Ectodermal cell (in vitro differentiated cells): ENCODE data around the gene SMAD3.

Experiments used
- H3K27ac ChIP-seq: 2 replicates; pipeline ENCODE4 v1.7.0; 2013; ENCODE audit warnings: mild to moderate bottlenecking, low read depth, low read length; ENCODE audit not compliant: insufficient read depth, poor library complexity, severe bottlenecking
- H3K27me3 ChIP-seq: 2 replicates; pipeline ENCODE4 v1.7.0; 2013; ENCODE audit warnings: mild to moderate bottlenecking, low read length; ENCODE audit not compliant: insufficient read depth, control insufficient read depth, poor library complexity, severe bottlenecking
- H3K36me3 ChIP-seq: one replicate; pipeline ENCODE4 v1.7.0; 2013; ENCODE audit warnings: low read length; ENCODE audit not compliant: control insufficient read depth, insufficient read depth
- H3K4me1 ChIP-seq: one replicate; pipeline ENCODE4 v1.7.0; 2013; ENCODE audit warnings: low read length; ENCODE audit not compliant: control insufficient read depth, insufficient read depth
- H3K4me3 ChIP-seq: 2 replicates; pipeline ENCODE4 v1.7.0; 2013; ENCODE audit warnings: low read depth, low read length, control low read depth; ENCODE audit not compliant: insufficient read depth
- H3K9me3 ChIP-seq: 2 replicates; pipeline ENCODE4 v1.7.0; 2013; ENCODE audit warnings: mild to moderate bottlenecking, low read length, moderate library complexity; ENCODE audit not compliant: control insufficient read depth
- WGBS, 2 experiments: methylation state at CpG; one replicate each; pipeline ENCODE4 v1.1.7; 2013; ENCODE audit warnings: missing lambda C conversion rate in 2 of 2; 5-methylcytosine and 5-hydroxymethylcytosine counted together

The SMAD3 gene

GRCh38 chr15:67048281-67049279 lies 16.8 kb upstream of the SMAD3 start:
- H3K27me3 ChIP-seq, result no peaks in the 10 kb centered on the region
- no peak overlapping the region for H3K4me3 ChIP-seq
- H3K36me3 ChIP-seq, result no peaks in the 10 kb centered on the region
- no peaks in the 10 kb centered on the region for H3K9me3 ChIP-seq
- H3K4me1 ChIP-seq, result peaks cover 6% of the 10 kb centered on the region
- WGBS, 2 experiments, result 94 to 95% methylated on average over 9 of the region's 9 CpGs
- H3K27ac ChIP-seq, result no peak overlapping the region

GRCh38 chr15:67049351-67050044 lies 15.9 kb upstream of the SMAD3 start:
- H3K36me3 ChIP-seq, result no peaks in the 10 kb centered on the region
- WGBS, 2 experiments, result 80 to 81% methylated on average over 6 of the region's 6 CpGs
- H3K4me3 ChIP-seq, result no peak overlapping the region
- peaks cover under 1% of the 10 kb centered on the region for H3K4me1 ChIP-seq
- H3K27me3 ChIP-seq, result no peaks in the 10 kb centered on the region
- H3K27ac ChIP-seq, result no peak overlapping the region
- no peaks in the 10 kb centered on the region for H3K9me3 ChIP-seq

- Histone ChIP-seq H3K27me3 (no peaks in the 10 kb centered on the region), H3K27ac (no peak overlapping the region), H3K36me3 (no peaks in the 10 kb centered on the region), H3K4me3 (no peak overlapping the region), H3K9me3 (no peaks in the 10 kb centered on the region), H3K4me1 (no peaks in the 10 kb centered on the region)
- WGBS, 2 experiments, result 92 to 93% methylated on average over 3 of the region's 3 CpGs
These were observed 15.3 kb upstream of the SMAD3 start for GRCh38 chr15:67050062-67050461.

- Histone ChIP-seq H3K9me3 (no peaks in the 10 kb centered on the region), H3K4me3 (no peak overlapping the region), H3K27ac (no peak overlapping the region), H3K36me3 (no peaks in the 10 kb centered on the region), H3K4me1 (no peaks in the 10 kb centered on the region), H3K27me3 (no peaks in the 10 kb centered on the region)
- 75 to 85% methylated on average over 3 of the region's 5 CpGs for WGBS, 2 experiments
These were observed 14.8 kb upstream of the SMAD3 start for GRCh38 chr15:67050522-67051087.

- no peaks in the 10 kb centered on the region for H3K36me3 ChIP-seq
- H3K27ac ChIP-seq, result no peak overlapping the region
- 94 to 95% methylated on average over 5 to 6 of the region's 6 CpGs for WGBS, 2 experiments
These were observed 14.0 kb upstream of the SMAD3 start for GRCh38 chr15:67051088-67052045.

GRCh38 chr15:67054676-67055075 lies 10.7 kb upstream of the SMAD3 start:
- no peak overlapping the region for H3K27ac ChIP-seq
- H3K36me3 ChIP-seq, result no peaks in the 10 kb centered on the region
- H3K27me3 ChIP-seq, result no peaks in the 10 kb centered on the region
- no peaks in the 10 kb centered on the region for H3K4me1 ChIP-seq
- no peak overlapping the region for H3K4me3 ChIP-seq
- WGBS, 2 experiments, result 91% methylated on average over 5 of the region's 5 CpGs
- H3K9me3 ChIP-seq, result no peaks in the 10 kb centered on the region

More at GRCh38 chr15:67051088-67052045, 14.0 kb upstream of the SMAD3 start:
- Histone ChIP-seq H3K27me3 (no peaks in the 10 kb centered on the region), H3K4me3 (no peak overlapping the region), H3K4me1 (no peaks in the 10 kb centered on the region), H3K9me3 (no peaks in the 10 kb centered on the region)

GRCh38 chr15:67059127-67059553 lies 6.3 kb upstream of the SMAD3 start:
- Histone ChIP-seq H3K4me1 (peaks cover 9% of the 10 kb centered on the region), H3K36me3 (no peaks in the 10 kb centered on the region), H3K9me3 (no peaks in the 10 kb centered on the region), H3K27ac (no peak overlapping the region), H3K4me3 (no peak overlapping the region), H3K27me3 (peaks cover 21% of the 10 kb centered on the region)
- 86 to 88% methylated on average over 6 of the region's 6 CpGs for WGBS, 2 experiments

GRCh38 chr15:67061811-67062368 lies 3.5 kb upstream of the SMAD3 start:
- Histone ChIP-seq H3K36me3 (no peaks in the 10 kb centered on the region), H3K4me3 (no peak overlapping the region), H3K9me3 (no peaks in the 10 kb centered on the region), H3K27me3 (peaks cover 21% of the 10 kb centered on the region), H3K27ac (no peak overlapping the region), H3K4me1 (peaks cover 17% of the 10 kb centered on the region)
- 83 to 87% methylated on average over 3 of the region's 3 CpGs for WGBS, 2 experiments

GRCh38 chr15:67062369-67062985 lies 2.9 kb upstream of the SMAD3 start:
- no peaks in the 10 kb centered on the region for H3K9me3 ChIP-seq
- H3K27me3 ChIP-seq, result peaks cover 21% of the 10 kb centered on the region
- H3K4me3 ChIP-seq, result no peak overlapping the region
- H3K4me1 ChIP-seq, result peaks cover 17% of the 10 kb centered on the region
- 92 to 93% methylated on average over 3 of the region's 3 CpGs for WGBS, 2 experiments
- H3K27ac ChIP-seq, result no peak overlapping the region
- H3K36me3 ChIP-seq, result no peaks in the 10 kb centered on the region
